Measurements from ENCODE around the gene TACC2. TPM values are rescaled to one million over a fixed set of nuclear protein-coding genes. Genes with fewer than 3 reads are reported as not detected.
"Not testable (repeated sequence)": the region's sequence is repeated elsewhere in the genome, so short reads cannot be mapped to it uniquely, and the experiment has no call there.

Gene TACC2
- total RNA-seq, 1 experiment from 2014 or later = 8.8 TPM

- DNase-seq = no peak
- no peaks in the 10 kb centered on the region for H3K27me3 ChIP-seq (ENCODE audit: control insufficient read depth, insufficient read depth, low read length)
Measured at GRCh38 chr10:122096705-122097104, 107.7 kb downstream of the TACC2 start.

GRCh38 chr10:122097935-122098334, 109.0 kb downstream of the TACC2 start:
- DNase-seq = no peak
- no peaks in the 10 kb centered on the region for H3K36me3 ChIP-seq (replicated peaks; ENCODE audit: control insufficient read depth, insufficient read depth, low read length)
- no peaks in the 10 kb centered on the region for H3K27me3 ChIP-seq (ENCODE audit: control insufficient read depth, insufficient read depth, low read length)
- no peak overlapping the region for H3K4me3 ChIP-seq (ENCODE audit: insufficient read depth, low read depth, low read length)

More at GRCh38 chr10:122096705-122097104, 107.7 kb downstream of the TACC2 start:
- Histone ChIP-seq H3K4me3 (ENCODE audit: insufficient read depth, low read depth, low read length) (no peak overlapping the region), H3K36me3 (replicated peaks; ENCODE audit: control insufficient read depth, insufficient read depth, low read length) (no peaks in the 10 kb centered on the region)

- Histone ChIP-seq H3K27me3 (ENCODE audit: control insufficient read depth, insufficient read depth, low read length) (no peaks in the 10 kb centered on the region), H3K4me3 (ENCODE audit: insufficient read depth, low read depth, low read length) (no peak overlapping the region), H3K36me3 (replicated peaks; ENCODE audit: control insufficient read depth, insufficient read depth, low read length) (no peaks in the 10 kb centered on the region)
- DNase-seq = no peak
Measured at GRCh38 chr10:122098924-122099323, 110.0 kb downstream of the TACC2 start.

GRCh38 chr10:122099562-122099961, 110.6 kb downstream of the TACC2 start:
- no peak for DNase-seq
- no peak overlapping the region for H3K4me3 ChIP-seq (ENCODE audit: insufficient read depth, low read depth, low read length)
- H3K36me3 ChIP-seq (replicated peaks; ENCODE audit: control insufficient read depth, insufficient read depth, low read length) = no peaks in the 10 kb centered on the region
- no peaks in the 10 kb centered on the region for H3K27me3 ChIP-seq (ENCODE audit: control insufficient read depth, insufficient read depth, low read length)

- no peaks in the 10 kb centered on the region for H3K36me3 ChIP-seq (replicated peaks; ENCODE audit: control insufficient read depth, insufficient read depth, low read length)
- no peak for DNase-seq
- H3K4me3 ChIP-seq (ENCODE audit: insufficient read depth, low read depth, low read length) = no peak overlapping the region
- H3K27me3 ChIP-seq (ENCODE audit: control insufficient read depth, insufficient read depth, low read length) = no peaks in the 10 kb centered on the region
Measured at GRCh38 chr10:122102146-122102868, 113.3 kb downstream of the TACC2 start.

GRCh38 chr10:122102869-122103525, 114.0 kb downstream of the TACC2 start:
- Histone ChIP-seq H3K27me3 (ENCODE audit: control insufficient read depth, insufficient read depth, low read length) (no peaks in the 10 kb centered on the region), H3K36me3 (replicated peaks; ENCODE audit: control insufficient read depth, insufficient read depth, low read length) (no peaks in the 10 kb centered on the region), H3K4me3 (ENCODE audit: insufficient read depth, low read depth, low read length) (no peak overlapping the region)
- no peak for DNase-seq

- no peaks in the 10 kb centered on the region for H3K36me3 ChIP-seq (replicated peaks; ENCODE audit: control insufficient read depth, insufficient read depth, low read length)
- H3K4me3 ChIP-seq (ENCODE audit: insufficient read depth, low read depth, low read length) = no peak overlapping the region
- H3K27me3 ChIP-seq (ENCODE audit: control insufficient read depth, insufficient read depth, low read length) = no peaks in the 10 kb centered on the region
- DNase-seq = no peak
Measured at GRCh38 chr10:122103592-122103991, 114.6 kb downstream of the TACC2 start.

GRCh38 chr10:122108786-122109185, 119.8 kb downstream of the TACC2 start:
- H3K36me3 ChIP-seq (replicated peaks; ENCODE audit: control insufficient read depth, insufficient read depth, low read length); DNase-seq; H3K4me3 ChIP-seq (ENCODE audit: insufficient read depth, low read depth, low read length); H3K27me3 ChIP-seq (ENCODE audit: control insufficient read depth, insufficient read depth, low read length): not testable (repeated sequence)

- Histone ChIP-seq H3K36me3 (replicated peaks; ENCODE audit: control insufficient read depth, insufficient read depth, low read length) (no peaks in the 10 kb centered on the region), H3K4me3 (ENCODE audit: insufficient read depth, low read depth, low read length) (peak overlapping the region; percentile 75), H3K27me3 (ENCODE audit: control insufficient read depth, insufficient read depth, low read length) (no peaks in the 10 kb centered on the region)
- DNase-seq = no peak
Measured at GRCh38 chr10:122112021-122112616, 123.2 kb downstream of the TACC2 start.

GRCh38 chr10:122112625-122113160, 123.7 kb downstream of the TACC2 start:
- no peaks in the 10 kb centered on the region for H3K27me3 ChIP-seq (ENCODE audit: control insufficient read depth, insufficient read depth, low read length)
- no peaks in the 10 kb centered on the region for H3K36me3 ChIP-seq (replicated peaks; ENCODE audit: control insufficient read depth, insufficient read depth, low read length)
- H3K4me3 ChIP-seq (ENCODE audit: insufficient read depth, low read depth, low read length) = peak overlapping the region; percentile 75
- DNase-seq = peak; percentile 97

GRCh38 chr10:122113161-122113944, 124.4 kb downstream of the TACC2 start:
- H3K36me3 ChIP-seq (replicated peaks; ENCODE audit: control insufficient read depth, insufficient read depth, low read length) = no peaks in the 10 kb centered on the region
- H3K4me3 ChIP-seq (ENCODE audit: insufficient read depth, low read depth, low read length) = peak overlapping the region; percentile 75
- DNase-seq = peak; percentile 90
- no peaks in the 10 kb centered on the region for H3K27me3 ChIP-seq (ENCODE audit: control insufficient read depth, insufficient read depth, low read length)

- no peaks in the 10 kb centered on the region for H3K36me3 ChIP-seq (replicated peaks; ENCODE audit: control insufficient read depth, insufficient read depth, low read length)
- peak overlapping the region; percentile 75 for H3K4me3 ChIP-seq (ENCODE audit: insufficient read depth, low read depth, low read length)
- H3K27me3 ChIP-seq (ENCODE audit: control insufficient read depth, insufficient read depth, low read length) = no peaks in the 10 kb centered on the region
- peak; percentile 45 for DNase-seq
Measured at GRCh38 chr10:122113945-122114747, 125.2 kb downstream of the TACC2 start.

- Histone ChIP-seq H3K4me3 (ENCODE audit: insufficient read depth, low read depth, low read length) (no peak overlapping the region), H3K27me3 (ENCODE audit: control insufficient read depth, insufficient read depth, low read length) (no peaks in the 10 kb centered on the region), H3K36me3 (replicated peaks; ENCODE audit: control insufficient read depth, insufficient read depth, low read length) (no peaks in the 10 kb centered on the region)
- DNase-seq = no peak
Measured at GRCh38 chr10:122115874-122116273, 126.9 kb downstream of the TACC2 start.

GRCh38 chr10:122116331-122116730, 127.4 kb downstream of the TACC2 start:
- no peak for DNase-seq
- no peak overlapping the region for H3K4me3 ChIP-seq (ENCODE audit: insufficient read depth, low read depth, low read length)
- H3K27me3 ChIP-seq (ENCODE audit: control insufficient read depth, insufficient read depth, low read length) = no peaks in the 10 kb centered on the region
- no peaks in the 10 kb centered on the region for H3K36me3 ChIP-seq (replicated peaks; ENCODE audit: control insufficient read depth, insufficient read depth, low read length)
